ENCODE results near the gene NDUFC2.

DNA sequence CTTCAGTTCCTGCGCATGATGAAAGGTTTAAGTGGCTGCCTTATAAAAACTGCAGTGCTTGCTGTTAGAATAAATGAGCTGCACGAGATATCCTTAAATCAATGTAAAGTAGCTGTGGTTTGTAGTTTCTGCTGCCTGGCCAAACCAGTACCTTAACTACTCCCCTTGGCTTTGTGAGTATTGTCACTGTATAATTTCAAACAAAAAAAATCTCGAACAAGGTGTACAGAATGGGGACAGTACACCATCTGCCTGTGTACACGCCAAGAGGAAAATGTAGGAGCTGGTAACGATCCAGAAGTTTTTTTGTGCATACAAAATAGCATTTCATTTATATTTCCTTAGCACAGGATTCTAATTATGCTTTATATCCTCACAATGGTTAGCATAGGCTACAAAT lies 20.6 kb upstream of the NDUFC2 start:
- TF ChIP-seq MYC (IDR thresholded peaks at IDR 0.05; ENCODE audit: low read depth, low read length) = no peak
- TF ChIP-seq, protein P1, sequence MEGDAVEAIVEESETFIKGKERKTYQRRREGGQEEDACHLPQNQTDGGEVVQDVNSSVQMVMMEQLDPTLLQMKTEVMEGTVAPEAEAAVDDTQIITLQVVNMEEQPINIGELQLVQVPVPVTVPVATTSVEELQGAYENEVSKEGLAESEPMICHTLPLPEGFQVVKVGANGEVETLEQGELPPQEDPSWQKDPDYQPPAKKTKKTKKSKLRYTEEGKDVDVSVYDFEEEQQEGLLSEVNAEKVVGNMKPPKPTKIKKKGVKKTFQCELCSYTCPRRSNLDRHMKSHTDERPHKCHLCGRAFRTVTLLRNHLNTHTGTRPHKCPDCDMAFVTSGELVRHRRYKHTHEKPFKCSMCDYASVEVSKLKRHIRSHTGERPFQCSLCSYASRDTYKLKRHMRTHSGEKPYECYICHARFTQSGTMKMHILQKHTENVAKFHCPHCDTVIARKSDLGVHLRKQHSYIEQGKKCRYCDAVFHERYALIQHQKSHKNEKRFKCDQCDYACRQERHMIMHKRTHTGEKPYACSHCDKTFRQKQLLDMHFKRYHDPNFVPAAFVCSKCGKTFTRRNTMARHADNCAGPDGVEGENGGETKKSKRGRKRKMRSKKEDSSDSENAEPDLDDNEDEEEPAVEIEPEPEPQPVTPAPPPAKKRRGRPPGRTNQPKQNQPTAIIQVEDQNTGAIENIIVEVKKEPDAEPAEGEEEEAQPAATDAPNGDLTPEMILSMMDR (IDR thresholded peaks at IDR 0.05; ENCODE audit: extremely low read depth in 1 of 2, insufficient read depth in 1 of 2, low read depth in 1 of 2, low read length in 2 of 2) = no peak
- TF ChIP-seq, protein P2, sequence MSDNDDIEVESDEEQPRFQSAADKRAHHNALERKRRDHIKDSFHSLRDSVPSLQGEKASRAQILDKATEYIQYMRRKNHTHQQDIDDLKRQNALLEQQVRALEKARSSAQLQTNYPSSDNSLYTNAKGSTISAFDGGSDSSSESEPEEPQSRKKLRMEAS (IDR thresholded peaks at IDR 0.05; ENCODE audit: insufficient read depth, insufficient read length) = no peak
- no peak for TF ChIP-seq POLR2AphosphoS5 (IDR thresholded peaks at IDR 0.05; ENCODE audit: insufficient read depth, low read depth, low read length)

All from endothelial cell of umbilical vein (primary cell).